ENCODE data around the gene LILRA5.
"Not testable (repeated sequence)": the region's sequence is repeated elsewhere in the genome, so short reads cannot be mapped to it uniquely, and the experiment has no call there.

The LILRA5 gene

GRCh38 chr19:54299515-54299914 lies 13.5 kb downstream of the LILRA5 start:
- no peak for DNase-seq

- no peak for DNase-seq
Measured at GRCh38 chr19:54299126-54299498, 13.9 kb downstream of the LILRA5 start.

- DNase-seq = no peak
Measured at GRCh38 chr19:54298357-54299125, 14.4 kb downstream of the LILRA5 start.

GRCh38 chr19:54297759-54298305 lies 15.1 kb downstream of the LILRA5 start:
- no peak for DNase-seq

GRCh38 chr19:54294539-54294938 lies 18.4 kb downstream of the LILRA5 start:
- no peak for DNase-seq

- DNase-seq = not testable (repeated sequence)
Measured at GRCh38 chr19:54289160-54289559, 23.8 kb downstream of the LILRA5 start.

- no peak for DNase-seq
Measured at GRCh38 chr19:54287456-54287855, 25.5 kb downstream of the LILRA5 start.

- not testable (repeated sequence) for DNase-seq
Measured at GRCh38 chr19:54286283-54286682, 26.7 kb downstream of the LILRA5 start.

GRCh38 chr19:54285427-54286056 lies 27.4 kb downstream of the LILRA5 start:
- not testable (repeated sequence) for DNase-seq

GRCh38 chr19:54282686-54283470 lies 30.1 kb downstream of the LILRA5 start:
- no peak for DNase-seq

- not testable (repeated sequence) for DNase-seq
Measured at GRCh38 chr19:54281729-54282075, 31.3 kb downstream of the LILRA5 start.

- DNase-seq = no peak
Measured at GRCh38 chr19:54281007-54281728, 31.8 kb downstream of the LILRA5 start, which contains the start of gene LILRB2. Gene LILRB2 (minus strand): TSS chr19:54281110. CDS start chr19:54280496, 614 bp downstream.

GRCh38 chr19:54280441-54280840 lies 32.5 kb downstream of the LILRA5 start:
- not testable (repeated sequence) for DNase-seq

- DNase-seq = not testable (repeated sequence)
Measured at GRCh38 chr19:54280025-54280424, 32.9 kb downstream of the LILRA5 start.

- no peak for DNase-seq
Measured at GRCh38 chr19:54279406-54279962, 33.5 kb downstream of the LILRA5 start.

- not testable (repeated sequence) for DNase-seq
Measured at GRCh38 chr19:54278571-54279195, 34.3 kb downstream of the LILRA5 start.

- not testable (repeated sequence) for DNase-seq
Measured at GRCh38 chr19:54278056-54278455, 34.9 kb downstream of the LILRA5 start.

- not testable (repeated sequence) for DNase-seq
Measured at GRCh38 chr19:54277111-54277615, 35.8 kb downstream of the LILRA5 start.

- no peak for DNase-seq
Measured at GRCh38 chr19:54275951-54276350, 37.0 kb downstream of the LILRA5 start.

- not testable (repeated sequence) for DNase-seq
Measured at GRCh38 chr19:54274516-54274915, 38.5 kb downstream of the LILRA5 start.

GRCh38 chr19:54273821-54274220 lies 39.1 kb downstream of the LILRA5 start:
- DNase-seq = no peak

Measured in CD4-positive, alpha-beta T cell treated with Interleukin-17A for 1 hour (primary cell).